ENCODE measurements around the gene GANC.

DNA sequence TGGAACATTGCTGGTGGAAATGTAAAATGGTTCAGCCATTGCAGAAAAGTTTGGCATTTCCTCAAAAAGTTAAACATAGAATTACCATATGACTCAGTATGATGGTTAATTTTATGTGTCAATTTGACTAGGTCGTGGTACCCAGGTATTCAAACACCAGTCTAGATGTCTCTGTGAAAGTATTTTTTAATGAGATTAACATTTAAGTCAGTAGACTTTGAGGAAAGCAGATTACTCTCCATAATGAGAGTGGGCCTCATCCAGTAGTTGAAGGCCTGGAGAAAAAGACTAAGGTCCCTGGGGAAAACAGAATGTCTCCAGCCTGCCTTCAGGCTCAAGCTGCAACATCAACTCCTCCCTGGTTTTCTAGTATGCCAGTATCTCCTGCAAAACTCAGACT lies 42.5 kb downstream of the GANC start:
- TF ChIP-seq, protein P1, sequence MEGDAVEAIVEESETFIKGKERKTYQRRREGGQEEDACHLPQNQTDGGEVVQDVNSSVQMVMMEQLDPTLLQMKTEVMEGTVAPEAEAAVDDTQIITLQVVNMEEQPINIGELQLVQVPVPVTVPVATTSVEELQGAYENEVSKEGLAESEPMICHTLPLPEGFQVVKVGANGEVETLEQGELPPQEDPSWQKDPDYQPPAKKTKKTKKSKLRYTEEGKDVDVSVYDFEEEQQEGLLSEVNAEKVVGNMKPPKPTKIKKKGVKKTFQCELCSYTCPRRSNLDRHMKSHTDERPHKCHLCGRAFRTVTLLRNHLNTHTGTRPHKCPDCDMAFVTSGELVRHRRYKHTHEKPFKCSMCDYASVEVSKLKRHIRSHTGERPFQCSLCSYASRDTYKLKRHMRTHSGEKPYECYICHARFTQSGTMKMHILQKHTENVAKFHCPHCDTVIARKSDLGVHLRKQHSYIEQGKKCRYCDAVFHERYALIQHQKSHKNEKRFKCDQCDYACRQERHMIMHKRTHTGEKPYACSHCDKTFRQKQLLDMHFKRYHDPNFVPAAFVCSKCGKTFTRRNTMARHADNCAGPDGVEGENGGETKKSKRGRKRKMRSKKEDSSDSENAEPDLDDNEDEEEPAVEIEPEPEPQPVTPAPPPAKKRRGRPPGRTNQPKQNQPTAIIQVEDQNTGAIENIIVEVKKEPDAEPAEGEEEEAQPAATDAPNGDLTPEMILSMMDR (IDR thresholded peaks at IDR 0.05) = no peak
- no peak for TF ChIP-seq POLR2A (IDR thresholded peaks at IDR 0.05)
